Placental pericyte (primary cell): Measurements from ENCODE around the gene ZNF566. TPM values are rescaled to one million over a fixed set of nuclear protein-coding genes. Genes with fewer than 3 reads are reported as not detected.

Experiments
- total RNA-seq: library from RNA; depleted of rRNA; stranded (reverse); fragments of >200 nt; gene quantifications from 2 replicates; pipeline ENCODE4 v1.2.3, GENCODE V29; 2012

The ZNF566 gene
- total RNA-seq = 8.7 and 9.2 TPM in 2 replicates

DNA sequence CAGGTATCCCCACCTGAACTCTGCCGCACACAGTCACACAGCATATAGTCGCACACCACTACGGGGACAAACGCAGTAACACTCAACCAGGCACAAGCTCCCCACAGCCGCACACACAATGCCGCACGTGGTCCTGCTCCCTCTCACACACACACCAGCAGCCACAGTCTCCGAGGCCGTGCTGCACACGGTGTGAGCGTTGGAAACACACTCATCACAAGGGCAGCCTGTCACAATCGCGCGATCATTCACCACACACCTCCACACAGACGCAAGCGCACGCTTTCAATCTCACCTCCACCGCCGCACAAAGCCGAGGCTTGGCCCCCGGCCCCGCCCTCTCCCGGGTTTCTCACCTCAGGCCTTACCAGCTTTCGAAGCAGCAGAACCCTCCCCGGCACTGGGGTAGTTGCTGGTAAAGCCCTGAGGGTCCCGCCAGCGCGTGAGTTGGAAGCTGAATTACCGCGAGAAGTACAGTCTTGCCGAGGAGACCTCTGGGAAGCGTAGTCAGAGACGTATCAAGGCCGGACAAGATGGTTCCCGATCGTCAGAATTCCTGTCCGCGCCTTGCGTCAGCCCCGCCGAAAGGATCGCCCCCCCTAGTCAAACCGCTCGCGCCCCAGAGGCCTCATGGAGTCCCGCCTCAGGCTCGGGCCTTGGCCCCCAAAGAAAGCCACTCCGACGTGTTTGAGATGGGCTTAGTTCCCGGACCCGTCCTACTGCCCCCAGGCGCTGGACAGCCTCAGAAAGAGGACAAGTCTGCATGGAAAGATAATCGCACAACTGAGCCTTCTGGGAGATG lies at the start of gene ZNF566:
TSS of gene ZNF566 (minus strand) at position 444 of the 802 bp plus-strand sequence. CDS start 13,004 bp downstream, outside the sequence.

GRCh38 chr19:36528194-36528920 lies 39.0 kb upstream of the ZNF566 start, which contains the start of gene ZNF260:
Gene ZNF260, minus strand, starts transcription at chr19:36528271. Its CDS starts 13,033 bp downstream, at chr19:36515238.

DNA sequence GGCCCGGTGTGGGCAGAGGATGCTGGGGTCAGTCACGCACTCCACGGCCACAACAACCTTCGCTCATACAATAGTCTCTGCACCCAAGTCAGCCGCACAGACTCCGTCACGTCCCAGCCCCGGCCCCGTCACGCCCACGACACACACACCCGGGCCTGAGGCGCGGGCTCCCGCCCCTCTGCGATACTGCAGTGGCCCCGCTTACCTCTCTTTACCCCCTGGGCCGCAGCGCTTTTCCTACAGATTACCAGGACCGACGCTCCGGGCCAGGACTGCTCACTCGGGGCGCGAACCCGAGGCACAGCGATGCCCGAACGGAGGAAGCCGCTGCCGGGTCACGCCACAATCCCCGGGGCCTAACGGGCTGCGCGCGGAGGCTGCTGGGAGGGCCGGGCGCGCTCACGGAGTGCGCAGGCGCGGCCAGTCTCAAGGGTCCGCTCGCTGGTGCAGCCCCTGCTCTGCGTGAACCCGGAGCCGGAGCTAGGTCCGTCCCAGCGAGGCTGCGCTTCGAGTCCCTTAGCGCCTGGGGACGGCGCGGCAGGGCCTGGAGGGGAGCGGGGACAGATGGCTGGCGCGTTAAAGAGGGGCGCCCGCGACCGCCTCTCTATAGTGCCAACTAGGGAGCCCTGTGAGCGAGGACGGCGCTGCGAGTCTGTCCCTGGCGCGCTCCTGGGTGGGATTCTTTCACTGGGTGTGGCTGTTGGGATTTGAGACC lies 70.9 kb downstream of the ZNF566 start, which contains the start of gene ZFP82:
TSS of gene ZFP82 (minus strand) at position 358 of the 715 bp plus-strand sequence. CDS start 8,855 bp downstream, outside the sequence.

Other genes with a start within 250 kb of the ZNF566 start
- gene ZFP14, start 110.4 kb downstream of the ZNF566 start, total RNA-seq = 2.2 and 3.0 TPM in 2 replicates
- gene ZFP82, start 70.9 kb downstream of the ZNF566 start, total RNA-seq = 4.4 and 5.9 TPM in 2 replicates
- 8.1 and 10.5 TPM in 2 replicates for gene ZNF260, start 38.7 kb upstream of the ZNF566 start, total RNA-seq
- 7.2 and 10.3 TPM in 2 replicates for gene ZNF529, start 83.7 kb upstream of the ZNF566 start, total RNA-seq
- 9.2 and 10.9 TPM in 2 replicates for gene ZNF382, start 115.8 kb upstream of the ZNF566 start, total RNA-seq
- gene ZNF461, start 177.3 kb upstream of the ZNF566 start, total RNA-seq = 8.2 and 9.2 TPM in 2 replicates
- gene ZNF567, start 198.1 kb upstream of the ZNF566 start, total RNA-seq = 5.7 and 5.9 TPM in 2 replicates